NCI-H2227 (cell line): ENCODE measurements around the gene CERK.
"Not testable (repeated sequence)": the region's sequence is repeated elsewhere in the genome, so short reads cannot be mapped to it uniquely, and the experiment has no call there.

Experiments used
- DNase-seq: peaks from one replicate; lab custom pipeline; 2025; ENCODE audit not compliant: unreplicated experiment; lab: John Stamatoyannopoulos, UW

CERK gene

DNA sequence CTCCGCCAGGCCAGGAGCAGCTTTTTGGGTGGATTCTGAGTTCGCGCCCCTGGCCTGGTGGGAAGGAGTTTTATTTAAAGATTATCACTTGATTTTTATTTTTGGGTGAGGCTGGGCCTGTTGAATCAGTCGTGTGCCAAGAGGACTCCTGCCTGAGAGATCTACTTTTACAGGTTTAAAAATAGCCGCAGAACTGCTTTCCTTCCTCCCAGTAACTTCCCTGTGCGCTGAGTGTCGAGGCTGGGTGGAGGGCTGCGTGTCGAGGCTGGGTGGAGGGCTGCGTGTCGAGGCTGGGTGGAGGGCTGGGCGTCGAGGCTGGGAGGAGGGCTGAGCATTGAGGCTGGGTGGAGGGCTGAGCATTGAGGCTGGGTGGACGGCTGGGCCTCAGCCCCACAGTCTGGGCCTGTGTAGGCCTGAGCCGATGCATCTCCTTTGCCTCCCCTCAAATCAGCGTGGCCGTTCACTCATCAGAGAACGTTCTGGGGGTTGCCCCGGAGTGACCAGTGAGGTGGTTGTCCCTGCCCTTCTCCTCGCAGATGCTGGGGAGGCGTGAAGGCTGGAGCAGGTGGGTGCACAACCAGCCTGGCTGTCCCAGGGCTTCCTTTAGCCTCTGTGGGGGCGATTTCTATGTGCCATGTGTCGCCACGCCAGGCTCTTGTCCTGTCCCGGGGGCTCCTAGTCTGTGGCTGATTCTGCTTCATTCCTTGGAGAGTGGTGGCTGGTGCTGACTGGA, 87.8 kb downstream of the CERK start:
- DNase-seq: no peak

DNA sequence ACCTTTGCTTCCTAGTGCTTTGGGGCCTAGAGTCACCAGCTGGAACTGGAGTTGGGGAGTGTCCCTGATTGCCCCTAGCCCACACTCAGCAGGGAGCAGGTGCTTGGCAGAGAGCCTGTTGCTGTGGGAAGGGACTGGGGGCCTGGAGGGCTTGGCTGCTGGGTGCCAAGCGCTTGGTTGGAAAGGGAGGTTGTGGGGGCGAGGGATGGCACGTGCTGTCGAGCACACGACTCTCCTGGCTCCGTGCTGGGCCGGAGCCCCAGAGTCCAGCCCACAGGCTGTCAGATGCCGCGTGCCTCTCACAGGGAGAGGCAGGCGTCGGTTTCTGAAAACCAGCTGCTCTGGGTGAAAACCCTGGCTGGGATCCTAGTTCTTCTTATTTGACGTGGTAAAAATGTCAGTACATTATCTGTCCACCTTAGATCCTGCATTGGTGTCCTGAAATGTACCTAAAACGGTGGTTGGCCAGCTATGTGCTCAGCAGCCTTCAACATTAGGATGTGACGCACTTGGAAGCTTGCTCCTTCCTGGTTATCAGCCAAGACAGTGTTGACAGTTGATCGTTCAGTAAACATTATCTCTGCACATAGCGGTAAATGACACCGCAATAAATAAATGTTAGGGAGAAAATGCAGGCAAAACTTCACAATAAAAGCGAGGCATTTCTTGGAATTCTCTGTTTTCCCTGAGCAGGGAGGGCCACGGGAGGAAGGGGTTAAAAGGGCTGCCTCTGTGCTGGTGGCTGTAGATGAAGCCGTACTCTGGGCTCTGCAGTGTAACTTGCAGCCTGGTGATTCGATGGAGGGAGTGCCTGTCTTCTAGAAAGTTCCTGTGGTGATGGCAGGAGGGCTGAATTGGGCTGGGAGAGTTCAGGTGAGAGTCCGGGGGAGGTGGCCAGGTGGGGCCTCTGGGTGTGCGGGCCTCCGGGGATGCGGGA, 88.6 kb downstream of the CERK start:
- no peak for DNase-seq

DNA sequence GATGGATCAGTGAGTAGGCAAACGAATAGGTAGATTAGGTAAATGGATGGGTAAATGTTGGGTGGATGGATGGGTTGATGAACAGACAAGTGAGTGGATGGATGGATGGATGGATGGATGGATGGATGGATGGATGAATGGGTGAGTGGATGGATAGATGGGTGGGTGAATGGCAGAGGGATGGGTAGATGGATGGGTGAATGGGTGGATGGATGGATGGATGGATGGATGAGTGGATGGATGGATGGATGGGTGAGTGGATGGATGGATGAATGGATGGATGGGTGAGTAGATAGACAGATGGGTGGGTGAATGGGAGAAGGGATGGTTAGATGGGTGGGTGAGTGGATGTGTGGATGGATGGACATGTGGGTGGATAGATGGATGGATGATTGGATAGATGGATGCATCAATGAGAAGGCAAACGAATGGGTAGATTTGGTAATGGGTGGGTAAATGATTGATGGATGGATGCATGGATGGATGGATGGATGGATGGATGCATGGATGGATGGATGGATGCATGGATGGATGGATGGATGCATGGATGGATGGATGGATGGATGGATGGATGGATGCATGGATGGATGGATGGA, 89.7 kb downstream of the CERK start:
- not testable (repeated sequence) for DNase-seq

DNA sequence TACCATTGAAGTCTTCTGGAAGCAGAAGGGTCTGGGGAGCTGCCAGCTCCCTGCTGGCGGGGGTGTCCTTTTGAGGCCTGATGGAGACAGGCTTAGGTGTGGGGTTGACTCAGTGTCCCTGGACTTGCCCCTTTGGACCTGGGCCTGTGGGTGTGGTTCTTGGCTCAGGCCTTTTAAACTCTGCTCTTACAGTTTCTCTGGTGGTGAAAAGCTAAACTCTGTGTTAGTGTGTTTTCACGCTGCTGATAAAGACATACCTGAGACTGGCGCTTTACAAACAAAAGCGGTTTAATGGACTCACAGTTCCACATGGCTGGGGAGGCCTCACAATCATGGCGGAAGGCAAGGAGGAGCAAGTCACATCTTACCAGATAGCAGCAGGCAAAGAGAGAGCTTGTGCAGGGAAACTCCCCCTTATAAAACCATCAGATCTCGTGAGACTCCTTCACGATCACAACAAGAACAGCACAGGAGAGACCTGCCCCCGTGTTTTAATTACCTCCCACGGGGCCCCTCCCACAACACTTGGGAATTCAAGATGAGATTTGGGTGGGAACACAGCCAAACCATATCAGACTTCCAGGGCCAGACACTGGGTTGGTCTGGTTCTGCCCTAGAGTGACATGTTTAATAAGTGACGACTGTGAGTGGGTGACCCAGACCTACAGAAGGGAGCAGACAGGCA, 91.4 kb downstream of the CERK start:
- no peak for DNase-seq

DNA sequence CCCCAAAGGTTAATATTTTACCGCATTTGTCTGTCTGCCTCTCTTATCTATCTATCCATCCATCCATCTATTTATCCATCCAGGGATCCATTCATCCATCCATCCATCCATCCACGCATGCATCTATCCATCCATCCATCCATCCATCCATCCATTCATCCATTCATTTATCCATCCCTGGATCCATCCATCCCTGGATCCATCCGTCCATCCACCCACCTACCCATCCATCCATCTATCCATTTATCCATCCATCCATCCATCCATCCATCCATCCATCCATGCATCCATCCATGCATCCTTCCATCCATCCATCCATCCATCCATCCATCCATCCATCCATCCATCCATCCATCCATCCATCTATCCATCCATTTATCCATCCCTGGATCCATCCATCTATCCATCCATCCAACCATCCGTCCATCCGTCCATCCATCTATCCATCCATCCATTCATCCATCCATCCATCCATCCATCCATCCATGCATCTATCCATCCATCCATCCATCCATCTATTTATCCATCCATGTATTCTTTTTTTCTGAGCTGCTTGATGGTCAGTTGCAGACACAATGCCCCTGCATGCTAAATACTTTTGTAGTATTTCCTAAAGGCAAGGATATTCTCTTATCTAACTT, 95.1 kb downstream of the CERK start:
- not testable (repeated sequence) for DNase-seq

DNA sequence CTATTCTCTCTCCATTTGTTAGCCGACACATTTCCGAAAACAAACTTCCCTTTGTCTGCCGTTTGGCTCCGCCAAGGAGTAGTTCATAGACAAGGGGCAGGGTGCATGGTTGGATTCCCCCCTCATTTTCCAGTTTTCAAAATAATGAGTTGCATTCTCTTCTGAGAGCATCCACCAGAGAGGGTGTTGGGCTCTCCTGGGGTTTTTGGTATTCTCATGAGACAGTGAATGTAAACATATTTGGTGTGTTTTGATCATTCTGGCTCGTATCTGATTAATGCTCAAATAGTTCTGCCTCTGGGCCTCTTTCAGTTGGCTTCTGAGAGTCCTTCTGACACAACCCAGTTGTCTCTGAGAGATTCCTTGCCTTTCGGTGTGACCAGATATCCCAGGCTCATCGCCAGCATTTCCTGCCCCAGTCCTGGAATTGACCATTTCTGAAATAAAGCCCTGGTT, 96.2 kb downstream of the CERK start:
- DNase-seq: no peak

DNA sequence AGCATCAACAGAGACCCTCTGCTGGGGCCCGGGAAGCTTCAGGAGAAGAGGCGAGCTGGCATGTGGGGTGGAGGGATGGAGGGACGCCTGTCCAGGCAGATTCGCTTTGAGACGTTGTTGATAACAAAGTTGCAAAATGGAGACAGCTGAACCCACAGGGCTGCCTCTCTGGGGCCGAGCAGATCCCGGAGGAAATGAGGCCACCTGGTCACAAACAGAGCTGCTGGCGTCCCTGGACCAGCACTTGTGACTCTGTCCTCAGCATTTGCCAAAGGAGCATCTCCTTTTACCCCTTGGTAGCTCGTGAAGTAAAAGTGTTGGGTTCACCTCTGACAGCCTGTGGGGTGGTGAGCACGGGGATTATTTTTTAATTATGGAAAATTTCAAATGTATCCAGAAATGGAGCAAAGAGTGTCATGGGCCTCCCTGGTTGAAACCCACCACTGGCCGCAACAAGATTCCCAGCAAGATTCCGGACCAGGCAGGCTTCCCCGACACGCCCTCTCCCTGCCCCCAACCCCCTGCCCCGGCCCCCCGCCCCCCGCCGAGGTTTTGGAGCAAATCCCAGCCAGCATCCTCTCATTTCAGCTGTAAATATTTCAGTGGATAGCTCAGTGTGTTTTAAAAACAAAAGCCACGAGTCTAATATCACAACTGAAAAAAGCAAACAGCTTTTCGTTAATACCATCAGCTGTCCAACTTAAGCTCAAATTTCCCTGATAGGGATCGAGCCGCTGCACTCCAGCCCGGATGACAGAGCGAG, 97.6 kb downstream of the CERK start:
- DNase-seq: no peak

DNA sequence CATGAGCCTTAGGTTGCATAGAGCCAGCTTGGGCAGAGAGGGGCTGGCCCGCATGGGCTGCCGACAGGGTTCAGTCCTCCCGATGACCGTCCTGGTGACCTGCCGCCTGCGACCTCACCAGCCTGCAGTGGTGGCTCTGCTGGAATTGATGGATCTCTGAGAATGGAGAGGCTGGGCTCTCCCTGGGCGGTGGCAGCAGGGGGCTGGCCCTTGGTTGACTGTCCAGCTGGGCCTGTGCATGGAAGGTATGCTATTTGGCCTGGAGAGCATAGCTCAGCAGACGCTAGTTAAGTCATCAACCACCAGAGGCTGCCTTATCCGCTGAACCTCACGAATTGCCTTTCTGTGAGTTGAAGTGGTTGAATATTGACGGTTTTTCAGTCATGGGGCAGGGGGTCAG, 98.2 kb downstream of the CERK start:
- DNase-seq: no peak

DNA sequence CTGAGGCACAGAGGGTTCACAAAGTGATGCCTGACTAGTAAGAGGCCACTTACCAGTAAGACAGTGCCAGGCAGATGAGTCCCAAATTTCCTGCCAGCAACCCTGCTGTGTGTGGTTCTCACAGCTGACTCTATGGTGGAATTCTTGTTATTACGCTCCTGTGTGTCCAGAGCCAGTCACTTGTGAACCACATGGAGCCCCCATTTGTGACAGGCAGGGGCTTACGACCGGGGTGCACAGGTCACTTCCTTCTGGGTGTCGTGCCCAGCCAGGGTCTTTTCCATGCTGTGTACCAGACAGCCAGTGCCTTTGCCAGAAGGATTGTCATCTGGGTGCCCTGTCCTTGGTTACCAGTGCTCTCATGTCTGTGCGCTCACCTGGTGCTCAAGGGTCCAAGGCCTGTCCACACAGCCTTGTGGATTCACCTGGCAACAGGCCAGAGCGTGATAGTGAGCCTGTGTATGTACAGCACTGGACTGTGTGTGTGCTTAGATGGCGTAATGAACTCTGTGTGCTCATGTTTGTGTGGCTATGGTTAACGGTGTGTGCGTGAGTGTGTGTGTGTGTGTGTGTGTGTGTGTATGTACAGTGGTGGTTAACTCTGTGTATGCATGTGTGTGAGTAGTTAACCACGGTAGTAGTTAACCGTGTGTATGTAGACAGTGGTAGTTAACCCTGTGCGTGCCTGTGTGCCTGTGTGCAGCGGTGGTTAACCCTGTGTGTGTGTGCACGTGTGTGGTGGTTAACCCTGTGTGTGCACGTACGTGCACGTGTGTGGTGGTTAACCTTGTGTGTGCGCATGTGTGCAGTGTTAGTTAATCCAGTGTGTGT, 99.2 kb downstream of the CERK start:
- DNase-seq: no peak

DNA sequence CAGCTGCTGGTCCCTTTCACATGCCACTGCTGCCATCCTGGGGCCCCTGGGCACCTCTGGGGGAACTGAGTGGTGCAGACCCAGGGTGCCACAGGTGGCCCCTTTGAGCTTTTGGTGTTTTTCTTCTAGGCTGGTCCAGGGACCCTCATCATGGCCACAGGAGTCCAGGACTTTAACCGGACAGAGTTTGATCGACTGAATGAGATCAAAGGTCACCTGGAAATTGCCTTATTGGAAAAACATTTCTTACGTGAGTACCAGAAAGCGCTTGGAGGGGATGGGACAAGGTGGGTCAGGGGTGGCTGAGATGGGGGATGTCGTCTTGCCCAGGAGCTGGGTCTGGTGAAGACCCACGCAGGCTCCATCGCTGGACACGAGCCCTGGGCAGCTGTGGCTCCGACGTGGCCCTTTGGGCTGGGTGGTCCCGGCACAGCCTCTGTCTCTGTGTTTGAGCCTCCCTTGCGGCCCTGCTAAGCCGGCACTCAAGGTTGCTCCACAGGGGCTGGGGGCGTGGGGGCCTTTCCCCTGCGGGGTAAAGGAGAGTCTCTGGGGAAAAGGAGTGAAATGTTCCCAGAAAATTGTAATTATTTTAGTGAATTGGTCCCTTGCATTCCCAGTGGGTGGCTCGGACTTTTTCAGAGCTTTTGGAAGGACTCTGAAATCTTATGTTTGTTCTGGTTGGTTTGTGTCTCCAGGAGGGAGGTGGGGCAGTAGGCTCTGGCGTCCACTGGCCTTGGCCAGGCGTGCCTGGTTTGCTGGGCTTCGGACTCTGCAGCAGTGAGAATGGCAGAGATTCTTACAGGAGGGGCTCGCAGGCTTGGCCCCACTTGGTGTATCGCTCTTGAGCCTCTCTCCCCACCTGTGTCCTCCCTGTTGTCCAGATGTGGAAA, 100.1 kb downstream of the CERK start:
- no peak for DNase-seq

DNA sequence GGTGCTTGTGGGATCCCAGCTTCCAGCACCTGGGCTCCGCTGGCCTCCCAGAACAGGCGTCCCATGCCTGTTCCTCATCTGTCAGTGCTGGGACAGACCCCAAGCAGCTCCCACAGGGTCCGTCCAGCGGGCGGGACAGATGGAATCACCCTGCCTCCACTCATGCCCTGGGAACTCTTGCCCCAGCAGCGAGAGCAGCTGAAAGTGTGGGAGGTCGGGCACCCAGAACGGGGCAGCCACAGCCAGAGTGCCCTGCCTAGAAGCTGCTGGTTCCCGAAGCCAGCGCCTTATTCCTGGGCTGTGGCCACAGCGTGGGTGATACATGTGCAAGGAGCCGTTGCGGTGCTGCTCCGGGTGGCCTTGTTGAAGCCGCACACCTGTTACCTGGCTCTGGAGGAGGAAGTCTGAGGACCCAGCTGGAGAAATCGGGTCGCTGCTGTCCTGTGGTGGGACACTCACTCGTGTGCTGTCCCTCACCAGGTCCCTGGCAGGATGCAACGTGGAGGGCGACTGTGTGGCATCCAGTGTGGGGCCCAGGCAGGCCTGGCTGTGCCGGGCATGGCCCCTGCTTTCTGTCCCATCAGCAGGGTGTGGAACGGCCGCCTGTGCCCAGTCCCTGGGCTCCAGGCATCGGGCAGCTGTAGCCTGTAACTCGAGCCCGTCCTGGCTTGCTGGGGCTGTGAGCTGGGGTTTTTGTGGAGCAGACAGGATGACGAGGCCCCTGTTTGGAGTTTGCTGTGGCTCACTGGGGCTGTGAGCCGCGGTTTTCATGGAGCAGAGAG, 101.6 kb downstream of the CERK start:
- no peak for DNase-seq

DNA sequence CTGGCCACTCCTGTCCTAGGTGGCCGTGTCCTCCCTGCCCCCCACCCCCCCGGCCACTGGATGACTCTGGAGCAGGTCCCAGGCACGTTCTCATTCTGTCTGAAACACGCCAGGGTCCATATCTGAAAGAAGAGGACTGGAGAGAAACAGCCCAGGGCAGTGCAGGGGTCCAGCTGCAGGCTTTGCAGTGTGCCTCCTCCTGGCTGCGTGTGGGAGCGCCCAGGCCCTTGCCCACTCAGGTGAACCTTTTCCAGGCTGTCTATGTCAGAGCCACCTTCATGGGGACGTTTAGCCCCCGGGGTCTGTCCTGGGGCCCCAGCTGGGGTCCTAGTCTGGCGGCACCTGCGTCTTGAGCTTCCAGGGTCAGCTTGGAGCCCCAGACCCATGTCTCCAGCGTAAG, 102.3 kb downstream of the CERK start:
- no peak for DNase-seq

DNA sequence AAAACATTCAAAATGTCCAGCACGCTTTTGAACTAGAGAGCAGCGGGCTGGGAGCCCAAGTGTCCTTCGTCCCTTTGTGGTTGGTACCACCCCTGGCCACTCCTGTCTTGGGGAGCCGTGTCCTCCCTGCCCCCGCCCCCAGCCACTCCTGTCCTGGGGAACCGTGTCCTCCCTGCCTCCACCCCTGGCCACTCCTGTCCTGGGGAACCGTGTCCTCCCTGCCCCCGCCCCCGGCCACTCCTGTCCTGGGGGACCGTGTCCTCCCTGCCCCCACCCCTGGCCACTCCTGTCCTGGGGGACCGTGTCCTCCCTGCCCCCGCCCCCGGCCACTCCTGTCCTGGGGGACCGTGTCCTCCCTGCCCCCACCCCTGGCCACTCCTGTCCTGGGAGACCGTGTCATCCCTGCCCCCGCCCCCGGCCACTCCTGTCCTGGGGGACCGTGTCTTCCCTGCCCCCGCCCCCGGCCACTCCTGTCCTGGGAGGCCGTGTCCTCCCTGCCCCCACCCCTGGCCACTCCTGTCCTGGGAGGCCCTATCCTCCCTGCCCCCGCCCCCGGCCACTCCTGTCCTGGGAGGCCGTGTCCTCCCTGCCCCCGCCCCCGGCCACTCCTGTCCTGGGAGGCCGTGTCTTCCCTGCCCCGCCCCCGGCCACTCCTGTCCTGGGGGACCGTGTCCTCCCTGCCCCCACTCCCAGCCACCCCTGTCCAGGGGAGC, 102.9 kb downstream of the CERK start:
- DNase-seq: not testable (repeated sequence)
